SK-N-SH (cell line): ENCODE results near the gene CACNA1F. TPM values are rescaled to one million over a fixed set of nuclear protein-coding genes. Genes with fewer than 3 reads are reported as not detected.

Source experiments
- CTCF ChIA-PET: fragments of 300-600, 350-600 bp; formaldehyde crosslinking; extraction: SDS; loops from one replicate; lab custom pipeline; 2021; lab: Yijun Ruan, JAX
- POLR2A ChIA-PET: fragments of 350-600 bp; sonication (Branson Sonifier 250); formaldehyde crosslinking; extraction: SDS; loops from one replicate; lab custom pipeline; 2020; ENCODE audit warnings: antibody characterized with exemption, inconsistent platforms; lab: Yijun Ruan, JAX
- DNase-seq: peaks from one replicate; pipeline ENCODE4 v3.0.0; 2012
- H2AFZ ChIP-seq: fragments of 200-600 bp; sonication (generic); 2 replicates; pipeline ENCODE4 v1.8.1; 2016; ENCODE audit warnings: antibody characterized with exemption, mild to moderate bottlenecking, low read depth
- H3F3A ChIP-seq: fragments of 200-600 bp; sonication (generic); replicated peaks from 2 replicates; pipeline ENCODE3; 2016; ENCODE audit warnings: antibody characterized with exemption, mild to moderate bottlenecking; ENCODE audit not compliant: insufficient read depth
- H3K27ac ChIP-seq, 2 experiments: fragments of 200-500 bp in 1 of 2; fragments of 200-600 bp in 1 of 2; sonication (Bioruptor generic) in 1 of 2; sonication (generic), shearing (Covaris generic) in 1 of 2; 2 replicates each; pipeline versions ENCODE4 v1.5.1 to v1.6.1; 2014 to 2016; ENCODE audit warnings: low read depth in 2 of 2, inconsistent platforms in 1 of 2, low read length in 1 of 2, mild to moderate bottlenecking in 1 of 2, mixed read lengths in 1 of 2
- H3K27me3 ChIP-seq: fragments of 200-600 bp; sonication (generic), shearing (Covaris generic); 2 replicates; pipeline ENCODE4 v1.6.1; 2016; ENCODE audit warnings: mixed run types; ENCODE audit not compliant: insufficient read depth
- H3K36me3 ChIP-seq, 2 experiments: fragments of 200-500 bp in 1 of 2; fragments of 200-600 bp in 1 of 2; sonication (Bioruptor generic) in 1 of 2; sonication (generic) in 1 of 2; replicated peaks in 1 of 2; 2 replicates each; pipeline versions ENCODE3 to v1.5.1; 2014 to 2016; ENCODE audit warnings: low read length in 1 of 2, mild to moderate bottlenecking in 1 of 2; ENCODE audit not compliant: insufficient read depth in 2 of 2, control insufficient read depth in 1 of 2
- H3K4me1 ChIP-seq, 2 experiments: fragments of 200-500 bp in 1 of 2; fragments of 200-600 bp in 1 of 2; sonication (Bioruptor generic) in 1 of 2; sonication (generic), shearing (Covaris generic) in 1 of 2; 2 replicates each; pipeline versions ENCODE4 v1.5.1 to v1.6.1; 2014 to 2016; ENCODE audit warnings: low read depth in 1 of 2, low read length in 1 of 2, mixed run types in 1 of 2; ENCODE audit not compliant: insufficient read depth in 2 of 2, control insufficient read depth in 1 of 2
- H3K4me2 ChIP-seq: fragments of 200-600 bp; sonication (generic), shearing (Covaris generic); 2 replicates; pipeline ENCODE4 v1.6.1; 2017; ENCODE audit warnings: mixed run types
- H3K4me3 ChIP-seq, 2 experiments: fragments of 200-500 bp in 1 of 2; fragments of 200-600 bp in 1 of 2; sonication (Bioruptor generic) in 1 of 2; sonication (generic), shearing (Covaris generic) in 1 of 2; 2 replicates each; pipeline versions ENCODE4 v1.5.1 to v1.8.1; 2014 to 2016; ENCODE audit warnings: low read depth in 2 of 2, inconsistent platforms in 1 of 2, low read length in 1 of 2, mild to moderate bottlenecking in 1 of 2, mixed read lengths in 1 of 2, moderate library complexity in 1 of 2
- H3K79me2 ChIP-seq: fragments of 200-600 bp; sonication (generic); 2 replicates; pipeline ENCODE4 v1.8.1; 2017; ENCODE audit warnings: mild to moderate bottlenecking; ENCODE audit not compliant: insufficient read depth
- H3K9ac ChIP-seq: fragments of 200-600 bp; sonication (generic); 2 replicates; pipeline ENCODE4 v1.6.1; 2017; ENCODE audit warnings: mixed run types
- H3K9me2 ChIP-seq: fragments of 200-600 bp; sonication (generic); 2 replicates; pipeline ENCODE4 v1.6.1; 2017; ENCODE audit warnings: mixed run types
- H3K9me3 ChIP-seq: fragments of 200-600 bp; sonication (generic); 2 replicates; pipeline ENCODE4 v1.6.1; 2017; ENCODE audit warnings: mixed run types, mild to moderate bottlenecking, moderate library complexity
- H4K20me1 ChIP-seq: fragments of 200-600 bp; sonication (generic); 2 replicates; pipeline ENCODE4 v1.6.1; 2017; ENCODE audit warnings: mild to moderate bottlenecking, mixed run types; ENCODE audit not compliant: insufficient read depth
- EP300 ChIP-seq, 2 experiments: IDR thresholded peaks; 2 replicates each; pipeline versions ENCODE4 v1.4.0 to v1.6.1; 2012; ENCODE audit warnings: borderline replicate concordance in 1 of 2, low read depth in 1 of 2, low read length in 1 of 2
- FOSL2 ChIP-seq: IDR thresholded peaks from 2 replicates; pipeline ENCODE4 v1.4.0; 2012; ENCODE audit warnings: low read depth, mild to moderate bottlenecking, moderate library complexity, borderline replicate concordance
- GABPA ChIP-seq: IDR thresholded peaks from 2 replicates; pipeline ENCODE4 v1.4.0; 2012; ENCODE audit warnings: low read depth, mild to moderate bottlenecking
- MEF2A ChIP-seq: IDR thresholded peaks from 2 replicates; pipeline ENCODE4 v1.4.0; 2012; ENCODE audit warnings: low read depth, borderline replicate concordance
- MXI1 ChIP-seq: IDR thresholded peaks from 2 replicates; pipeline ENCODE4 v1.6.1; 2012; ENCODE audit warnings: mild to moderate bottlenecking, low read depth, low read length, improper control_type of control experiment
- NFIC ChIP-seq: IDR thresholded peaks from 2 replicates; pipeline ENCODE4 v1.4.0; 2012; ENCODE audit warnings: borderline replicate concordance
- POLR2AphosphoS5 ChIP-seq: IDR thresholded peaks from 2 replicates; pipeline ENCODE4 v1.6.1; 2012; ENCODE audit warnings: low read depth, low read length
- RAD21 ChIP-seq: IDR thresholded peaks from 2 replicates; pipeline ENCODE4 v1.6.1; 2012; ENCODE audit warnings: mild to moderate bottlenecking, low read length
- REST ChIP-seq: IDR thresholded peaks from 2 replicates; pipeline ENCODE4 v1.6.1; 2012; ENCODE audit warnings: mild to moderate bottlenecking, low read depth, low read length, moderate library complexity
- SIN3A ChIP-seq: IDR thresholded peaks from 2 replicates; pipeline ENCODE4 v1.6.1; 2012; ENCODE audit warnings: low read depth, mild to moderate bottlenecking, low read length, moderate library complexity, borderline replicate concordance
- SMC3 ChIP-seq: IDR thresholded peaks from 2 replicates; pipeline ENCODE4 v1.6.1; 2012; ENCODE audit warnings: low read depth, low read length, improper control_type of control experiment
- TAF1 ChIP-seq: IDR thresholded peaks from 2 replicates; pipeline ENCODE4 v1.6.1; 2012; ENCODE audit warnings: low read depth, mild to moderate bottlenecking, low read length, moderate library complexity, borderline replicate concordance
- TEAD4 ChIP-seq: IDR thresholded peaks from 2 replicates; pipeline ENCODE4 v1.4.0; 2012; ENCODE audit warnings: mild to moderate bottlenecking, borderline replicate concordance; ENCODE audit not compliant: insufficient read depth
- USF2 ChIP-seq: fragments of 150-350 bp; IDR thresholded peaks from 2 replicates; pipeline ENCODE4 v1.6.1; 2017; ENCODE audit warnings: antibody characterized with exemption, low read length, low read depth, borderline replicate concordance
- WGBS: methylation state at CpG from one replicate; pipeline ENCODE4 v1.1.6; 2017; ENCODE audit warnings: low lambda C conversion rate; 5-methylcytosine and 5-hydroxymethylcytosine counted together
- polyA plus RNA-seq, 3 experiments: library from polyadenylated mRNA; depleted of rRNA; stranded (reverse); fragments of >200 nt; gene quantifications; 2 replicates each; pipeline ENCODE4 v1.2.3, GENCODE V29; 2012
- TF ChIP-seq, protein P1 (sequence below): IDR thresholded peaks from 2 replicates; pipeline ENCODE4 v1.4.0; 2012; ENCODE audit warnings: low read depth
- TF ChIP-seq, protein P2 (sequence below): IDR thresholded peaks from 2 replicates; pipeline ENCODE4; 2012

Gene CACNA1F
- polyA plus RNA-seq, 1 of the 3 experiments (the other 2 are of a cell fraction), result not detected

GRCh38 chrX:49163555-49164419, 69.4 kb downstream of the CACNA1F start (continued):
- no peak for TF ChIP-seq EP300 (IDR thresholded peaks at IDR 0.05; ENCODE audit: borderline replicate concordance in 1 of 2, low read depth in 1 of 2, low read length in 1 of 2)
- TF ChIP-seq TAF1, result no peak
- TF ChIP-seq POLR2AphosphoS5, result no peak
- TF ChIP-seq MXI1, result no peak
- TF ChIP-seq SMC3, result peak; percentile 51
- TF ChIP-seq NFIC, result no peak
- TF ChIP-seq GABPA, result no peak
- TF ChIP-seq REST, result no peak
- TF ChIP-seq RAD21, result peak; percentile 40; the same call in 1 of the 2 replicates
- no peak for TF ChIP-seq MEF2A
- TF ChIP-seq, protein P1, sequence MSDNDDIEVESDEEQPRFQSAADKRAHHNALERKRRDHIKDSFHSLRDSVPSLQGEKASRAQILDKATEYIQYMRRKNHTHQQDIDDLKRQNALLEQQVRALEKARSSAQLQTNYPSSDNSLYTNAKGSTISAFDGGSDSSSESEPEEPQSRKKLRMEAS, result no peak
- TF ChIP-seq SIN3A, result no peak
- TF ChIP-seq FOSL2, result no peak
- TF ChIP-seq TEAD4, result no peak
- TF ChIP-seq, all 33 proteins: peak for 5

GRCh38 chrX:49162620-49163019, 70.5 kb downstream of the CACNA1F start, which contains the start of gene MAGIX:
Gene MAGIX (plus strand): TSS chrX:49162758. CDS start chrX:49162890, 132 bp downstream.
- Histone ChIP-seq H3K4me3 (peak within 1 kb of the TSS; percentile 23 to 38; a peak in 3 of 4 replicates), H3K27ac (peak within 1 kb of the TSS; percentile 28 to 72; a peak in 2 of 4 replicates), H4K20me1 (no peaks in the 10 kb centered on the region), H3K9me3 (no peaks in the 10 kb centered on the region), H3K9me2 (no peaks in the 10 kb centered on the region), H3K4me1 (peaks cover 4 to 11% of the 10 kb centered on the region in 2 experiments; a peak in 1 of 4 replicates), H3K27me3 (peaks cover 8% of the 10 kb centered on the region; the same call in 1 of the 2 replicates)
- 81% methylated on average over 13 of the region's 28 CpGs for WGBS
- DNase-seq, result no peak
- TF ChIP-seq, protein P2, sequence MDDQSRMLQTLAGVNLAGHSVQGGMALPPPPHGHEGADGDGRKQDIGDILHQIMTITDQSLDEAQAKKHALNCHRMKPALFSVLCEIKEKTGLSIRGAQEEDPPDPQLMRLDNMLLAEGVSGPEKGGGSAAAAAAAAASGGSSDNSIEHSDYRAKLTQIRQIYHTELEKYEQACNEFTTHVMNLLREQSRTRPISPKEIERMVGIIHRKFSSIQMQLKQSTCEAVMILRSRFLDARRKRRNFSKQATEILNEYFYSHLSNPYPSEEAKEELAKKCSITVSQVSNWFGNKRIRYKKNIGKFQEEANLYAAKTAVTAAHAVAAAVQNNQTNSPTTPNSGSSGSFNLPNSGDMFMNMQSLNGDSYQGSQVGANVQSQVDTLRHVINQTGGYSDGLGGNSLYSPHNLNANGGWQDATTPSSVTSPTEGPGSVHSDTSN, result no peak
- TF ChIP-seq USF2, result no peak
- TF ChIP-seq EP300 (IDR thresholded peaks at IDR 0.05; ENCODE audit: borderline replicate concordance in 1 of 2, low read depth in 1 of 2, low read length in 1 of 2), result no peak
- TF ChIP-seq REST, result no peak
- TF ChIP-seq, all 33 proteins: peak for 0
- Histone ChIP-seq H3K36me3 (no peaks in the 10 kb centered on the region), H3K4me2 (no peak within 1 kb of the TSS), H3K79me2 (no peaks in the 10 kb centered on the region), H3K9ac (no peak within 1 kb of the TSS), H2AFZ (no peak within 1 kb of the TSS), H3F3A (peaks cover 7% of the 10 kb centered on the region)
- POLR2A ChIA-PET, result no interaction called here
- CTCF ChIA-PET, result no interaction called here
